GM19463 (cell line): ENCODE measurements around the gene INPP5B.
A peak's percentile ranks its signal among the peaks of the same experiment; 100 is the strongest.
"Not testable (repeated sequence)": the region's sequence is repeated elsewhere in the genome, so short reads cannot be mapped to it uniquely, and the experiment has no call there.

ENCODE experiments used
- ATAC-seq: cut with Tn5 transposase; IDR thresholded peaks from one replicate; pipeline ENCODE4 v1.9.1; 2021; ENCODE audit warnings: mild to moderate bottlenecking, moderate library complexity; ENCODE audit not compliant: unreplicated experiment

INPP5B gene

GRCh38 chr1:37915476-37916093 is 31.3 kb downstream of the INPP5B start:
- ATAC-seq = no peak

DNA sequence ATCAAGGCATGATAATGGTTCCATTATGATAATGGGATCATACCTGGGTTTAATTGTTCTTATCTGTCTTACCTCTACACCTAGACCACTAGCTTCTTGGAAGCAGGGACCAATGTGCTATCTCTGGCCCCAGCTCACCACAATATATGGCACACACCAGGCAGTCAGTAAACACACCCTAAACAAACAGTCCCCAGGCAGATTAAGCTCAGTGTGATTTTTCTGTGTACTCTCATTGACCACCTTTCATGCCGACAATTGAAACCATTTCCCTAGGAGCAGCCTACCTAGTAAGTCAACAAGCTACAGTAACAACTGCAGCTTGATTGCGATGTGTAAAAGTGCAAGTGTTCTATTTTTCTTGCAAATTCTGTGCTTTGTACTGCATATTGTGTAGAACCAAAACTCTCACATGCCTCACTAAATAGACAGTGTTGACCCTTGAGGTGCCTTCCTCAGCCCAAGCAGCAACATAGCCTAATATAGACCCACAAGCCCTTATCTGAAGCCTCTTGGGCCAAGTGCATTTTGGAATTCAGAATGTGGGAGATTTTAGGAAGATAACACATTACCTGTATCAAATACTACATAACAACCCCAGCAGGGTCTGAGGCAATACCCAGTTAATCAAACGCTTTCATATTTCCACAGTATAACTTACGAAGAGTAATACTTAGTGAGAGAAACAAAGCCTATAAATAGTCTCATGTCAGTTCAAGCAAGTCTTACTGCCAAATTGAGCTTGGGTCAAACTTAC is 32.0 kb downstream of the INPP5B start:
- no peak for ATAC-seq

GRCh38 chr1:37911478-37911877 is 35.4 kb downstream of the INPP5B start:
- ATAC-seq = not testable (repeated sequence)

GRCh38 chr1:37910886-37911285 is 36.0 kb downstream of the INPP5B start:
- not testable (repeated sequence) for ATAC-seq

GRCh38 chr1:37908531-37908930 is 38.3 kb downstream of the INPP5B start:
- ATAC-seq = not testable (repeated sequence)

DNA sequence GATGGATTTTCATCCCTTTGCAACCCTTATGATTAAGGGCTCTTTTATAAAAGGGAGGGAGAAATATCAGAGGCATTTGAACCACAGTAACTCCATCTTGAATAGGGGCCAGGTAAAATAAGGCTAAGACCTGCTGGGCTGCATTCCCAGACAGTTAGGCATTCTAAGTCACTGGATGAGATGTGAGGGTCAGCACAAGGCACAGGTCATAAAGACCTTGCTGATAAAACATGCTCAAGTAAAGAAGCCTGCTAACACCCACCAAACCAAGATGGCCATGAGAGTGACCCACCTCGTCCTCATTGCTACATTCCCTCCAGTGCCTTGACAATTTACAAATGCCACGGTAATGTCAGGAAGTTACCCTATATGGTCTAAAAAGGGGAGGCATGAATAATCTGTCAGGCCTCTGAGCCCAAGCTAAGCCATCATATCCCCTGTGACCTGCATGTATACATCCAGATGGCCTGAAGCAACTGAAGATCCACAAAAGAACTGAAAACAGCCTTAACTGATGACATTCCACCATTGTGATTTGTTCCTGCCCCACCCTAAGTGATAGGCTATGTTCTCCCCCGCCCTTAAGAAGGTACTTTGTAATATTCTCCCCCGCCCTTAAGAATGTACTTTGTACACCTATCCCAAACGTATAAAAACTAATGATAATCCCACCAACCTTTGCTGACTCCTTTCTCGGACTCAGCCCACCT is 39.3 kb downstream of the INPP5B start:
- not testable (repeated sequence) for ATAC-seq

DNA sequence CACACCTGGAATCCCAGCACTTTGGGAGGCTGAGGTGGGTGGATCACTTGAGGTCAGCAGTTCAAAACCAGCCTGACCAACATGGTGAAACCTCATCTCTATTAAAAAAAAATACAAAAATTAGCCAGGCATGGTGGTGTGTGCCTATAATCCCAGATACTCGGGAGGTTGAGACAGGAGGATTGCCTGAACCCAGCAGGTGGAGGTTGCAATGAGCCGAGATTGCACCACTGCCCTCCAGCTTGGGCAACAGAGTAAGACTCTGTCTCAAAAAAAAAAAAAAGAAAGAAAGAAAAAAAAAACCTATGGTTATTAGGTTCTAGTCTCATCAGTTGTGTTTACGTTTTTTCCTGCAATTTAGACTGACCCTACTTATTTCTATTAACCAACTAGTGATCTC is 40.3 kb downstream of the INPP5B start:
- not testable (repeated sequence) for ATAC-seq

DNA sequence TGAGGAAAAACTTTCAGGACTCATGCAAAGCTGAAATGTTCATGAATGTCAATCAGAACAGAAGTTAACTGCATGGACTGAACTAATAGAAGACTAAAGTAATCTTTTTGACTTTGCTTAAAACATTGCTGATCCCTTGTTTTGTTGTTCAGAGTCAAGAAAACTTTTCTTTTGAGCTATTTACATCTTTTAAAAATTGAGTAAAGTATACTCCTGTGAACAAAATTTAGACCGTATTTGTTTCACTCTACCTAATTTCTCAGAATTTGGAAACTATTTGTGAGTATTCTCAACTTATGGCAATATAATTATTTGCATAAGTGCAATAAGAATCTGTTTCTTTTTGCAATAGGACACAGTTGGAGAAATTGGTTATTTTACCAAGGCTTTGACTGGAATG is 41.1 kb downstream of the INPP5B start:
- no peak for ATAC-seq

DNA sequence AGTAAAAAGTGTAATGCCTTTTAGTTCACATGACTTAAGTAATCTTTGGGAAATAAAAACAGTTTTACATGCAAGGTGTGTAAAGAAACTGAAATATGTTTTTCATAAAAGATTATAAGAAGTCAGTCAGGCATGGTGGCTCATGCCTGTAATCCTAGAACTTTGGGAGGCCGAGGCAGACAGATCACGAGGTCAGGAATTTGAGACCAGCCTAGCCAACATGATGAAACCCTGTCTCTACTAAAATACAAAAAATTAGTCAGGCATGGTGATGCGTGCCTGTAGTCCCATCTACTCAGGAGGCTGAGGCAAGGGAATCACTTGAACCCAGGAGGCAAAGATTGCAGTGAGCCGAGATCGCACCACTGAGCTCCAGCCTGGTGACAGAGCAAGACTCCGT is 42.9 kb downstream of the INPP5B start:
- not testable (repeated sequence) for ATAC-seq

GRCh38 chr1:37902983-37903382 is 43.9 kb downstream of the INPP5B start:
- no peak for ATAC-seq

DNA sequence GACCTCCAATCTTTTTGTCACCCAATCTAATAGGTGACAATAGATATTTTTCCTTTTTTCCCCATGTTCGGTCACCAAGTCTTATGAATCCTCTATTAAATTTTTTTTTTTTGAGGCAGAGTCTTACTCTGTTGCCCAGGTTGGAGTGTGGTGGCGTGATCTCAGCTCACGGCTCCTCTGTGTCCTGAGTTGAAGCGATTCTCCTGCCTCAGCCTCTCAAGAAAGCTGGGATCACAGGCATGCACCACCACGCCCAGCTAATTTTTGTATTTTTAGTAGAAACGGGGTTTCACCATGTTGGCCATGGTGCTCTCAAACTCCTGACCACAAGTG is 45.0 kb downstream of the INPP5B start:
- no peak for ATAC-seq

DNA sequence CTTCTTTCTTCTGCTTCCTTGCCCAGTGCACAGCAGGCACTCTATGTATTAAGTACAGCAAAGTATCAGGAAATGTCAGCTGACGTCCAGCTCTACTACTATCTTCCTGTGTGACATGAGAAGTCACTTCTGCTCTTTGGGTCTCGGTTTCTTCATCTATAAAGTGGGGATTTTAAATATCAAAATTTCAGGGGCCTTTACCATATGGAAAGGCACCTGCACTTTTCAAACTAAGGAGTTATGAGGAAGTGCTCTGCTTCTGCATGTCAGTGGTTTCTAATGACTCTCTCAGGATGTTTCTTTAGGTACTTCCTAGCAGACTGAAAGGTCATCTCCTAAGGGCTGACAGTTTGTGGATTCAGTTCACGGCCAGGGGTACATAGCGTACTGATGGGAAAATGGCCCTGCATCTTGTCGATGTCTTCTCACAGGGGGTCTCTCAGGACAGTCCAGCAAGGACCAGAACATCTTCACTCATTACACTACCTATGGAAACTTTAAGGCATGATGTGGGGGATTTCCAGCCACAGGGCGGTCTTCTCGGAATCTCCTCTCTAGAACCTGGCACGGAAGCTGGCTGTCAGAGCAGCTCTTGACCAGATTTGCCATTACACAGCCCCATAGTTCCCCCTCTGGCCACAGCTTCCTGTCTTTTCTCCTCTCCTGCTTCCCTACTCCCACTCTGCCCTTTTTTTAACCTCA is 45.5 kb downstream of the INPP5B start:
- ATAC-seq = peak; percentile 74

DNA sequence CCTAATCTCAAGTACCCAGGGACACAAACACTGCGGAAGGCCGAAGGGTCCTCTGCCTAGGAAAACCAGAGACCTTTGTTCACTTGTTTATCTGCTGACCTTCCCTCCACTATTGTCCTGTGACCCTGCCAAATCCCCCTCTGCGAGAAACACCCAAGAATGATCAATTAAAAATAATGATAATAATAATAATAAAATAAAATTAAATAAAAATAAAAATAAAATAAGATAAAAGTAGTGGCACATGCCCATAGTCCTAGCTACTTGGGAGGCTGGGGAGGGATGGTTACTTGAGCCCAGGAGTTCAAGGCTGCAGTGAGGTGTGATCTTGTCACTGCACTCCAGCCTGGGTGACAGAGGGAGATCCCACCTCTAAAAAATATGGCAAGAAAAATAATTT is 49.3 kb downstream of the INPP5B start:
- not testable (repeated sequence) for ATAC-seq

- ATAC-seq = no peak
These were observed 53.2 kb downstream of the INPP5B start for GRCh38 chr1:37893673-37894072.

DNA sequence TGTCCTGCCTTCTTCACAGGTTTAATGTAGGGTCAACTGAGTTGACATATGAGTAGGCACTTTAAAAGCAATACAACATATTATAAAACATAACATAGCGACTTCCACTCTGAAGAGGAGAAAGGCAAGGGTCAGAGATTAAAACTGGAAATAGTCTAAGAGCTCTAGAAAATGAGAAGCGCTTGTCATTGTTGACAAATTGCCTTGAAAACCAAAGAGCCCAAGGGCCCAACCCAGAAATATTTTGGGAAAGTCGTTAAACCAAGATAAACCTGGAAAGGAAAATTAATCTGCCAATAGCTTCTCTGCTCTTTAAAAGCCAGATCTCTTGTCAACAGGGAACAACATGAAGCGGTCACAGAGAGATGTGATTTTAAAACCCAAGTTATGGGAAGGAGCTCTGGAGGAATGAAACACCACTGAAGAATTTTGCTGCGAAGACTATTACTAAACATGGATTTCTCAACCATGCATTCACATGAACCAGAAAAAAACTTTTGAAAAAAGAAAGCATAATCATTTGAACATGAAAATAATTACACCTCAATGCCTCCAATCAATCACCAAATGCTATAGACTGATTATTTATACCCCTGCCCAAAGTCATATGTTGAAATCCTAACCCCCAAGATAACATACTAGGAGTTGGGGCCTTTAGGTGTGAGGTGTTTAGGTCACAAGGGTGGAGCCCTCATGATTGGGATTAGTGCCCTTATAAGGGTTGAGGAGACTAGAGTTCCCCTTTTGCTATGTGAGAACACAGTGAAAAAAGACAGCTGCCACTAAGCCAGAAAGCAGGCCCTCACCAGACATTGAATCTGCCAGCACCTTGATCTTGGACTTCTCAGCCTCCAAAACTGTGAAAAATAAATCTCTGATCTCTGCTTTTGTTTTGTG is 54.5 kb downstream of the INPP5B start:
- no peak for ATAC-seq

DNA sequence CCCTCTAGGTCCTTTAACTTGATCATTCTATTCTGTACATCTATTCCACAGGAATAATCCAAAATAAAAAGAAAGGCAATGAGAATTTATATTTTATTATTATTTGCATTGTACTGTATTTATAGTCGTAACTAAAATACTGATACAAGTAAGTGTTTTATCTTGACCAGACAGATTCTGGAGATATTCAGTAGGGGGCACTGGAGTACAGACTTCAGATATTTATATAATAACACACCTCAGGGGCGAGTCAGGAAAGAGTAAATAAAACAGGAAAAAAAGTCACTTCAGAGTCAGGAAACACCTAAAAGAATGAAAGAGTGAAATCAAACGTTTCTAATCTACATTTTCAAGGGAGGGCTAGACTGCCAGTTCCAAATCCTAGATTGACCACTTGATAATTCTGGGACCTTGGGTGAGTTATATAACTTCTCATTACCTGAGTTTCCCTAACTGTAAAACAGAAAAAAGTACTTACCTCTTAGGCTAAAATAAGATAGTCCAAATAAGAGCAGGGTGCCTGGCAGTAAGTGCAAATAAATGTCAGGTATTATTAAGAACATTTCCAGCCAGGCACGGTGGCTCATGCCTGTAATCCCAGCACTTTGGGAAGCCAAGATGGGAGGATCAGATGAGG is 56.4 kb downstream of the INPP5B start:
- ATAC-seq = no peak

DNA sequence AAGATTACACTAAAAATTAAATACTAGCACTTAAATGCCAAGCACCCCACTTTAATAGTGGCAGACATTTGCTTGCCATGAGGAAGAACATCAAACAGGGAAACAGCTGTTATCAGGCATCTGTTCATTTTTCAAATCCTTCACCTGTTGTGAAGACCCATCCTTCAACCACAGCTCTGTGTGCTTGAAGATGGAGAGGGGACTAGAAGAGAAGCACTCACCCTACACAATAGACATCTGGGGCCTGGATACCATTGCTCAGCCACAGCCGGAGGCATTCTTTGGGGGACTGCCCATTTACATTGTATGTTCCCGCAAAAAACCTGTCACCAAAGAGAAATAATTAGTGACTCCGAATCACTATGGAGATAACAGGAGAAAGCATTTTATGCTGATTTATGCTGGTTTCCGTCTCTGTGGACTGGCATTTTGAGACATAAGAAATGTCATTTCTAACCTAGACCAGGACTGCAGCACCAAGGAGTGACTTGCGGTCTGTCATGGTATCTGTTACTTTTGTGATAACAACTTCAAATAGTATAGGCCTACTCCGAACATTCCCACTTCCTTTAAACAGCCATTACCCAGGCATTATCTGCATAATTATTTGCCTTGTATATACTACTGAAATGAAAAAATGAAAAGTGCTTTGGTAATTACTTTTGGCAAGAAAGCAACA is 58.7 kb downstream of the INPP5B start:
- ATAC-seq = no peak

DNA sequence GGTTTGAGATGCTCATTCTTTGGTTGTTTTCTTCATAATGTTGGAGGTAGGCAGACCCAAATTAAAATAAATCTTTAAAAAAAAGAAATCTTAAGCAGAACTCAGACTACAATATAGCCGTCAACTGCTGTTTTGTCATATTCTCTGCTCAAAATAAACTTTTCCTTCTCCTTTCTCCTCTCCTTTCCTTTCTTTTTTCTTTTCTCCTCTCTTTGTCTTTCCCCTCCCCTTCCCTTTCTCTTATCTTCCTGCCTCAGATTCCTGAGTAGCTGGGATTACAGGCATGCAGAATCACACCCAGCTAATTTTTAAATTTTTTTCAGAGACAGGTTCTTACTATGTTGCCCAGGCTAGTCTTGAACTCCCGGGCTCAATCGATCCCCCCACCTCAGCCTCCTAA is 62.7 kb downstream of the INPP5B start:
- ATAC-seq = no peak

DNA sequence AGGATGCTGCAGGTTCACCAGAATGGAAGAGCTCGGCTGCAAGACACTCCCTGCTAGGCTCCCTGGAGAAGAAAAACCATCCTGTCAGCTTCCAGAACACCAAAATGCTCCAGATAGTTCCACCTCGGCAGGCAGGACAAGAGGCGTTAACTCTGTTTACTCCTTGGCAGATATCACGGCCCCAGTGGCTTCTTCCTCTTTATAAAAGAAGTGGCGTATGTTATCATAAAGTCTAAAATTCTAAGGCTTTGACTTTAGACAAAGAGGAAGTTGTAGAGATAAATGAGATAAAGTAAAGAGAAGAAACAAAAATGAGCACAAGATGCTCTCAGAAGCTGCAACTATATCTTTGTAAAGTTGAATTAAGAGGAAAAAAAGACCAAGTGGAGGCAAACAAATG is 63.2 kb downstream of the INPP5B start:
- ATAC-seq = no peak
